Measurements from ENCODE around the gene SAMD11. TPM values are rescaled to one million over a fixed set of nuclear protein-coding genes. Genes with fewer than 3 reads are reported as not detected.
"Not testable (repeated sequence)": the region's sequence is repeated elsewhere in the genome, so short reads cannot be mapped to it uniquely, and the experiment has no call there.

The SAMD11 gene
- total and polyA plus RNA-seq, 10 of the 15 experiments (the other 5 are each of a cell fraction or from before 2014, with no cell fraction given) = 0.04 to 0.31 (median 0.19) TPM; not detected in 6

- DNase-seq (ENCODE audit: low read depth, low spot score); H3K27ac ChIP-seq (ENCODE audit: control insufficient read depth, insufficient read depth); intact Hi-C loops (cut with micrococcal nuclease; ENCODE audit: unreplicated experiment); CTCF ChIA-PET; H3K36me3 ChIP-seq (ENCODE audit: control insufficient read depth in 2 of 2, insufficient read depth in 2 of 2, low read length in 1 of 2); in situ Hi-C loops (cut with MboI); H3K4me3 ChIP-seq; RAD21 ChIA-PET (ENCODE audit: unreplicated experiment); H3K4me1 ChIP-seq (ENCODE audit: control insufficient read depth, insufficient read depth, low read length); H2AFZ ChIP-seq (ENCODE audit: control insufficient read depth, low read depth, low read length); H4K20me1 ChIP-seq (ENCODE audit: control insufficient read depth, insufficient read depth); H3K9ac ChIP-seq (ENCODE audit: control insufficient read depth, insufficient read depth, low read length); H3K27me3 ChIP-seq (replicated peaks in 1 of 2; ENCODE audit: control insufficient read depth in 2 of 2, insufficient read depth in 2 of 2, low read length in 1 of 2); H3K79me2 ChIP-seq (ENCODE audit: control insufficient read depth, insufficient read depth, low read length); SMC1A ChIA-PET (ENCODE audit: uncharacterized antibody, unreplicated experiment); POLR2A ChIA-PET; H3K4me2 ChIP-seq (ENCODE audit: control insufficient read depth, insufficient read depth); H3K9me3 ChIP-seq (replicated peaks; ENCODE audit: control insufficient read depth, insufficient read depth, low read length); BruUV-seq (replicated peaks): not testable (repeated sequence)
- under 1% methylated on average over 9 of the region's 9 CpGs for WGBS (ENCODE audit: insufficient coverage, insufficient replicate concordance, low lambda C conversion rate, missing lambda C conversion rate)
- peak; percentile 47 for ATAC-seq
- FAIRE-seq = peak; percentile 13
- TF ChIP-seq PKNOX1 (IDR thresholded peaks at IDR 0.05) = peak; percentile 83
Measured at GRCh38 chr1:890234-890633, 33.5 kb upstream of the SAMD11 start.

GRCh38 chr1:890661-891060, 33.1 kb upstream of the SAMD11 start:
- no peaks in the 10 kb centered on the region for H4K20me1 ChIP-seq (ENCODE audit: control insufficient read depth, insufficient read depth)
- ChIA-PET SMC1A (ENCODE audit: uncharacterized antibody, unreplicated experiment) (no interaction called here), POLR2A (no interaction called here), CTCF (no interaction called here), RAD21 (ENCODE audit: unreplicated experiment) (no interaction called here)
- peak; percentile 50 for ATAC-seq
- no peaks in the 10 kb centered on the region for H3K36me3 ChIP-seq (ENCODE audit: control insufficient read depth in 2 of 2, insufficient read depth in 2 of 2, low read length in 1 of 2)
- intact Hi-C loops (cut with micrococcal nuclease; ENCODE audit: unreplicated experiment) = no loop called here
- DNase-seq (ENCODE audit: low read depth, low spot score) = no peak
- in situ Hi-C loops (cut with MboI) = no loop called here
- WGBS (ENCODE audit: insufficient coverage, insufficient replicate concordance, low lambda C conversion rate, missing lambda C conversion rate) = 32% methylated on average over 3 of the region's 3 CpGs
- FAIRE-seq = no peak
- H3K9ac ChIP-seq (ENCODE audit: control insufficient read depth, insufficient read depth, low read length) = no peak overlapping the region
- no TSS peak for BruUV-seq (replicated peaks)
- no peak overlapping the region for H2AFZ ChIP-seq (ENCODE audit: control insufficient read depth, low read depth, low read length)
- H3K79me2 ChIP-seq (ENCODE audit: control insufficient read depth, insufficient read depth, low read length) = no peaks in the 10 kb centered on the region
- H3K9me3 ChIP-seq (replicated peaks; ENCODE audit: control insufficient read depth, insufficient read depth, low read length) = no peaks in the 10 kb centered on the region
- no peaks in the 10 kb centered on the region for H3K4me1 ChIP-seq (ENCODE audit: control insufficient read depth, insufficient read depth, low read length)
- H3K4me3 ChIP-seq = no peak overlapping the region
- H3K27ac ChIP-seq (ENCODE audit: control insufficient read depth, insufficient read depth) = no peak overlapping the region
- peak overlapping the region; percentile 3; the same call in 1 of the 2 replicates for H3K4me2 ChIP-seq (ENCODE audit: control insufficient read depth, insufficient read depth)
- H3K27me3 ChIP-seq (replicated peaks in 1 of 2; ENCODE audit: control insufficient read depth in 2 of 2, insufficient read depth in 2 of 2, low read length in 1 of 2) = no peaks in the 10 kb centered on the region; a peak in 1 of 4 replicates
- TF ChIP-seq CEBPB (IDR thresholded peaks at IDR 0.05; ENCODE audit: borderline replicate concordance in 1 of 2, low read depth in 2 of 2, low read length in 2 of 2) (no peak), E2F4 (IDR thresholded peaks at IDR 0.05; ENCODE audit: low read depth, low read length) (no peak), HDAC2 (IDR thresholded peaks at IDR 0.05) (no peak), JUND (IDR thresholded peaks at IDR 0.05; ENCODE audit: low read depth, low read length) (no peak), PBX3 (IDR thresholded peaks at IDR 0.05; ENCODE audit: insufficient replicate concordance, low read depth, low read length) (no peak), PKNOX1 (IDR thresholded peaks at IDR 0.05) (no peak), RB1 (IDR thresholded peaks at IDR 0.05; ENCODE audit: borderline replicate concordance) (no peak), ZNF687 (IDR thresholded peaks at IDR 0.05) (no peak), POLR2A (IDR thresholded peaks at IDR 0.05; ENCODE audit: low read depth, low read length) (no peak)
